ENCODE measurements around the gene CDKN1C.

DNA sequence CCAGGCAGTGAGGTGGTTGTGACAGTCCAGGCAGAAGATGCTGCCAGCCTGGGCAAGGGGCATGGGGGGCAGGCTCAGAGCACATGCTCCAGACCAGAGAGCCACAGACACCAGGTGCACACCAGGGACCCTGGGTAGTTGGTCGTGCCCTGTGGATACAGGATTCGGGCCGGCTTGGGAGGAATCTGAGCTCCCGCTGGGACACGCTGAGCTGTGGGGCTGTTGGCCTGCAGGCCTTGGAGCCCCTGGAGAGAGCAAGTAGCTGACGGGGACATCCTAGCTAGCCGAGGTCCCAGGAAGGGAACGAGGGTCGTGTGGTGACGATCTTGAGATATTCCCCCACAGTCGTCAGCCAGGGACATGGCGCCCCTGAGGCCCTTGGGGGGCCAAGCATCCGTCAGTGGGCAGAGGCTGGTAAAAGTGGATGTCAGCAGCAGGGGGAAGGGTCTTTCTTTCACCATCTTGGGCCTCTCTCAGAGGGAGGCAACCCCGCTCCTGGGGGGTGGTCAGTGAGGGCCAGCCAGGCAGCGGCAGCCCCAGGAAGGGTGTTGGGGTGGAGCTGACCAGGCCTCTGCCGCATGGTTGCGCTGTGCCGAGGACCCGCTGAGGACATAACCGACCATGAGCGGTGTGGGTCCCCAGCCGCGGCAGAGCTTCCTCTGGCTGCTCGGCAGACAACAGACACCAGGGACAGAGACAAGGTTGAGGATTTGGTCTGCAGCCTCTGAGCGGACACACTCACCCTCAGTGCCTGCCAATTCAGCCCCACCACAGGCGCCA lies 44.0 kb downstream of the CDKN1C start:
- TF ChIP-seq, protein P1, sequence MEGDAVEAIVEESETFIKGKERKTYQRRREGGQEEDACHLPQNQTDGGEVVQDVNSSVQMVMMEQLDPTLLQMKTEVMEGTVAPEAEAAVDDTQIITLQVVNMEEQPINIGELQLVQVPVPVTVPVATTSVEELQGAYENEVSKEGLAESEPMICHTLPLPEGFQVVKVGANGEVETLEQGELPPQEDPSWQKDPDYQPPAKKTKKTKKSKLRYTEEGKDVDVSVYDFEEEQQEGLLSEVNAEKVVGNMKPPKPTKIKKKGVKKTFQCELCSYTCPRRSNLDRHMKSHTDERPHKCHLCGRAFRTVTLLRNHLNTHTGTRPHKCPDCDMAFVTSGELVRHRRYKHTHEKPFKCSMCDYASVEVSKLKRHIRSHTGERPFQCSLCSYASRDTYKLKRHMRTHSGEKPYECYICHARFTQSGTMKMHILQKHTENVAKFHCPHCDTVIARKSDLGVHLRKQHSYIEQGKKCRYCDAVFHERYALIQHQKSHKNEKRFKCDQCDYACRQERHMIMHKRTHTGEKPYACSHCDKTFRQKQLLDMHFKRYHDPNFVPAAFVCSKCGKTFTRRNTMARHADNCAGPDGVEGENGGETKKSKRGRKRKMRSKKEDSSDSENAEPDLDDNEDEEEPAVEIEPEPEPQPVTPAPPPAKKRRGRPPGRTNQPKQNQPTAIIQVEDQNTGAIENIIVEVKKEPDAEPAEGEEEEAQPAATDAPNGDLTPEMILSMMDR (IDR thresholded peaks at IDR 0.05) = no peak
- TF ChIP-seq EZH2 (IDR thresholded peaks at IDR 0.05) = no peak

Measured in neural progenitor cell (in vitro differentiated cells).